HFF-Myc (cell line): ENCODE measurements around the gene FGD2.

Experiments
- DNase-seq: peaks from one replicate; pipeline ENCODE4 v3.0.0-alpha.2; 2011; ENCODE audit warnings: low read depth; ENCODE audit errors: extremely low read depth
- H3K4me3 ChIP-seq: replicated peaks from 2 replicates; pipeline ENCODE4 v1.5.1; 2011; ENCODE audit warnings: low read depth, mild to moderate bottlenecking, control low read depth, low read length
- TF ChIP-seq, protein P1 (sequence below): IDR thresholded peaks from 2 replicates; pipeline ENCODE4 v1.5.1; 2012; ENCODE audit warnings: mild to moderate bottlenecking, low read depth, low read length, control low read depth; ENCODE audit errors: missing control alignments

The FGD2 gene

DNA sequence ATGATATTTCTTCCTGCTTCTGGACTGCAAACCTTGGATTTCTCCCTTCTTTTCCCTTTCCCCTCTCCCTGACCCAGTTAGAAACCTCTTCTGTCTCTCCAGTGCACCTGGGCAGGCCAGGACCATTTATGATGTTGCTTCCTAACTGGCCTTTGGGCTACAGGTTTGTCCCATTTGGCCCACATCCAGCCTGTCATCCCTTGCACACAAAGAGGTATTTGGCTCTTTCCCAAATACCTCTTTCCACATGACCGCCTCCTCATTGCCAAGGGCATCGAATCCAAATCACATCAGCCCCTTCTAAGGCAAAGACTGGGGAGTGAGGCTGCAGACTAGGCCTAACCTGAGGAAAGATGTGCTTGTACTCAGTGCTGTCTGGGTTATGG is 13.6 kb downstream of the FGD2 start:
- H3K4me3 ChIP-seq, result no peak overlapping the region
- DNase-seq, result no peak
- TF ChIP-seq, protein P1, sequence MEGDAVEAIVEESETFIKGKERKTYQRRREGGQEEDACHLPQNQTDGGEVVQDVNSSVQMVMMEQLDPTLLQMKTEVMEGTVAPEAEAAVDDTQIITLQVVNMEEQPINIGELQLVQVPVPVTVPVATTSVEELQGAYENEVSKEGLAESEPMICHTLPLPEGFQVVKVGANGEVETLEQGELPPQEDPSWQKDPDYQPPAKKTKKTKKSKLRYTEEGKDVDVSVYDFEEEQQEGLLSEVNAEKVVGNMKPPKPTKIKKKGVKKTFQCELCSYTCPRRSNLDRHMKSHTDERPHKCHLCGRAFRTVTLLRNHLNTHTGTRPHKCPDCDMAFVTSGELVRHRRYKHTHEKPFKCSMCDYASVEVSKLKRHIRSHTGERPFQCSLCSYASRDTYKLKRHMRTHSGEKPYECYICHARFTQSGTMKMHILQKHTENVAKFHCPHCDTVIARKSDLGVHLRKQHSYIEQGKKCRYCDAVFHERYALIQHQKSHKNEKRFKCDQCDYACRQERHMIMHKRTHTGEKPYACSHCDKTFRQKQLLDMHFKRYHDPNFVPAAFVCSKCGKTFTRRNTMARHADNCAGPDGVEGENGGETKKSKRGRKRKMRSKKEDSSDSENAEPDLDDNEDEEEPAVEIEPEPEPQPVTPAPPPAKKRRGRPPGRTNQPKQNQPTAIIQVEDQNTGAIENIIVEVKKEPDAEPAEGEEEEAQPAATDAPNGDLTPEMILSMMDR, result no peak

DNA sequence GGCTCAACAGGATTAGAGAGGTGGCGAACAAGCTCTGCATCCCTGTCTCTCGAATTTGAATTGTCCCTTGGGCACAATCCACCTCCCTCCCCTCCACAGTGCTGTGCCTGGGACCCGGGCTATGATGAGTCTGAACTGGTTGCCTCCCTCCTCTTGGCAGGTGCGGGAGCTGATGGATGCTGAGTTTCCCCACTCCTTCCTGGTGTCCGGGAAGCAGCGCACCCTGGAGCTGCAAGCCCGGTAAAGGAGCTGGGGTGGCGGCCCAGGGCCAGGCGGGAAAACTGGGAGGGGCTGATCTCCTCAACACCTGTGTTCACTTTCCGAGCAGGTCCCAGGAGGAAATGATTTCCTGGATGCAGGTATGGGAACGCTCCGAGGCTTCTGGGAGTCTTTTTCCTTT is 14.9 kb downstream of the FGD2 start:
- no peak overlapping the region for H3K4me3 ChIP-seq
- DNase-seq, result no peak
- TF ChIP-seq, protein P1, result no peak

DNA sequence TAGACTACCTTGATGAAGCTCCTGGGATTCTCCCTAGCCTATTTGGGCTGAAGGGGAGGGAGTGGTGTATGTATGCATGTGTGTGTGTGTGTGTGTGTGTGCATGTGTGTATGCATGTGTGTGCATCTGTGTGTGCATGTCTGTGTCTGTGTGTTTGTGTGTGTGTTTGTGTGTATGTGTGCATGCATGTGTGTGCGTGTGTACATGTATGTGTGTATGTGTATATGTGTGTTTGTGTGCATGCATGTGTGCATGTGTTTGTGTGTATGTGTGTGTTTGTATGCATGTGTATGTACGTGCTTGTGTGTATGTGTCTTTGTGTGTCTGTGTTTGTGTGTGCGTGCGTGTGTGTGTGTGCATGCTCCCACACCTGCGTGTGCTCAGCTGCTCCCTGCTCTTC is 15.4 kb downstream of the FGD2 start:
- TF ChIP-seq, protein P1, result no peak
- no peak overlapping the region for H3K4me3 ChIP-seq
- DNase-seq, result no peak

DNA sequence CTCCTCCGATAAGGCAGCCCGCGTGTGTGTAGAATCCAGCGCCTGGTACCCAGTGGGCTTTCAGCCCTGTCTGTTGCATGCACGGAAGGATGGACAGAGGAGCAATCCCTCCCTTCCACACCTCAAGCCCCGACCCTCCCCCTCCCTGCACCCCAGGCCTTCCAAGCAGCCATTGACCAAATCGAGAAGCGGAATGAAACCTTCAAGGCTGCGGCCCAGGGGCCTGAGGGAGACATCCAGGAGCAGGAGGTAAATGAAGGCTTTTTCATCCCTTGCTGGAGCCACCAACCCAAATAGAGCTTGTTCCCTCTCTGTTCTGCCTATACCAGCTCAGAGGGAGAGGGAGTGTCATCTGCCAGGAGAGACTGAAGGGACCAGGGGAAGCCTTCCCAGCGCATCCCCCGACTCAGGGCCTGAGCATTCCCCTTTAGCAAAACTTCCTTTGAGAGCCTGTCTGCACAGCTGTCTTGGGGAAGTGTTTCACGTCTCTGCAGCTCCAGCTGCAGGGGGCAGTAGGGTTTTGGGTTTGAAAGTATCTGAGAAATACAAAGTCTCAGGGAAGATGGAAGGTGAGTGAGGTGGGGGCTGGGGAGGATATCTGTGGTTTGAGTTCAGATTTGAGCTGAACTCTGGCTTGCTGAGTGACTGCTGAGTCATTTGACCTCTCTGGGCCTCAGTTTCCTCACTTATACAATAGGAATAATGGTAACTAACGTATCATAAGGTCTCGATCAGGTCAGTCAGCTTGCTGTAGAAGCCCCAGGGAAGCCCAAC is 16.1 kb downstream of the FGD2 start:
- no peak for DNase-seq
- H3K4me3 ChIP-seq, result no peak overlapping the region
- TF ChIP-seq, protein P1, result peak; percentile 63

DNA sequence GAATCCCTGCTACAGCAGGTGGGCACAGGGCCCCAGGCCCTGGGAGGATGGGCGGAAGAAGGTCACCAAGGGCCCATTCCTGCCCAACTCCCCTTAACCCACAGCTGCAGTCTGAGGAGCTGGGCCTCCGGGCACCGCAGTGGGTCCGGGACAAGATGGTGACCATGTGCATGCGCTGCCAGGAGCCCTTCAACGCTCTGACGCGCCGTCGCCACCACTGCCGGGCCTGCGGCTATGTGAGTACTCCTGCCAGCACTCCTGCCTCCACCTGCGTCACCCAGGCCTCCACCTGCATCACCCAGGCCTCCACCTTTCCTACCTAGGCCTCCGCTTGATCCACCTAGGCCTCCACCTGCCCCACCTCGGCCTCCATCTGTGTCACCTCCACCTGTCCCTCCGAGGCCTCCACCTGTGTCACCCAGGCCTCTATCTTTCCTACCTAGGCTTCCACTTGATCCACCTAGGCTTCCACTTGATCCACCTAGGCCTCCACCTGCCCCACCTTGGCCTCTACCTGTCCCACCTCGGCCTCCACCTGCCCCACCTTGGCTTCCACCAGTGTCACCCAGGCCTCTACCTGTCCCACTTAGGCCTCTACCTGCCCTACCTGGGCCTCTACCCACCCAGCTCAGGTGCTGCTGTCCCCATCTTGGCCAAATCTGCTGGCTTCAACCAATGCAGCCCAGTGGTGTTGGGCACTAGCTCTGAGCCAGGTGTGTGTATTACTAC is 16.8 kb downstream of the FGD2 start:
- no peak for DNase-seq
- H3K4me3 ChIP-seq, result no peak overlapping the region
- TF ChIP-seq, protein P1, result no peak

DNA sequence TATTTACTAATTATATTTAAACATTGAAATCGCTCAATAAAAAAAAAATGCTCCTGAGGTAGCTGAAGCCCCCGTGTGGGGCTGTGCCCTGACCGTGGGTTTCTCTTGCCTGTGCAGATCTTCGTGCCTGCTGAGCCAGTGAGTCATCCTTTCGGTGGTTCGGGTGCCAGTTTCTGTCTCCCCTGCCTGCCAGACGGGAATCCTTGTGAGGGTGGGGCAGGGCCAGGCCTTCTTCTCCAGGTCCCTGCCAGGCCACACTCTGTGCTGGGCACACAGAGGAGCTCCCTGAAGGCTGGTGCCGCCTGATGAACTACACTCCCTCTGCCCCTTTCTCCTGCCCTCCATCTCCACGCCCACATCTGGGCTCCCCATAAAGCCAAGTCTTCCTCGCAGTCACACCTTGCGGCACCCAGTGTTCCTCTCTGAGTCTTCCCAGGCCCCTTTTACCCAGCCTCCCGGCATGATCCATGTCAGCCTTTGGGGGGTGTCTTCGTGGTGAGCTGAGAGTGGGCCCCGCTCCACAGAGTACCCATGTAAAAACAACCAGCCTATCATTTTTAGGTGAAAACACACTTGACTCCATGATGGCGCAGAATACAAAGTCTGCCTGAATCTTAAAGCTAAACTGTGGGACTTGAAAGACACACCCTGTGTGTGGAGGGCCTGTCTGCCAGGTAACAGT is 19.3 kb downstream of the FGD2 start:
- TF ChIP-seq, protein P1, result no peak
- H3K4me3 ChIP-seq, result no peak overlapping the region
- no peak for DNase-seq
